SK-N-SH (cell line): Measurements from ENCODE around the gene CNTNAP1. TPM values are rescaled to one million over a fixed set of nuclear protein-coding genes. Genes with fewer than 3 reads are reported as not detected.

Source experiments
- CTCF ChIA-PET: fragments of 300-600, 350-600 bp; formaldehyde crosslinking; extraction: SDS; loops from one replicate; lab custom pipeline; 2021; lab: Yijun Ruan, JAX
- POLR2A ChIA-PET: fragments of 350-600 bp; sonication (Branson Sonifier 250); formaldehyde crosslinking; extraction: SDS; loops from one replicate; lab custom pipeline; 2020; ENCODE audit warnings: antibody characterized with exemption, inconsistent platforms; lab: Yijun Ruan, JAX
- DNase-seq: peaks from one replicate; pipeline ENCODE4 v3.0.0; 2012
- H2AFZ ChIP-seq: fragments of 200-600 bp; sonication (generic); 2 replicates; pipeline ENCODE4 v1.8.1; 2016; ENCODE audit warnings: antibody characterized with exemption, mild to moderate bottlenecking, low read depth
- H3F3A ChIP-seq: fragments of 200-600 bp; sonication (generic); replicated peaks from 2 replicates; pipeline ENCODE3; 2016; ENCODE audit warnings: antibody characterized with exemption, mild to moderate bottlenecking; ENCODE audit not compliant: insufficient read depth
- H3K27ac ChIP-seq, 2 experiments: fragments of 200-500 bp in 1 of 2; fragments of 200-600 bp in 1 of 2; sonication (Bioruptor generic) in 1 of 2; sonication (generic), shearing (Covaris generic) in 1 of 2; 2 replicates each; pipeline versions ENCODE4 v1.5.1 to v1.6.1; 2014 to 2016; ENCODE audit warnings: low read depth in 2 of 2, inconsistent platforms in 1 of 2, low read length in 1 of 2, mild to moderate bottlenecking in 1 of 2, mixed read lengths in 1 of 2
- H3K27me3 ChIP-seq: fragments of 200-600 bp; sonication (generic), shearing (Covaris generic); 2 replicates; pipeline ENCODE4 v1.6.1; 2016; ENCODE audit warnings: mixed run types; ENCODE audit not compliant: insufficient read depth
- H3K36me3 ChIP-seq, 2 experiments: fragments of 200-500 bp in 1 of 2; fragments of 200-600 bp in 1 of 2; sonication (Bioruptor generic) in 1 of 2; sonication (generic) in 1 of 2; replicated peaks in 1 of 2; 2 replicates each; pipeline versions ENCODE3 to v1.5.1; 2014 to 2016; ENCODE audit warnings: low read length in 1 of 2, mild to moderate bottlenecking in 1 of 2; ENCODE audit not compliant: insufficient read depth in 2 of 2, control insufficient read depth in 1 of 2
- H3K4me1 ChIP-seq, 2 experiments: fragments of 200-500 bp in 1 of 2; fragments of 200-600 bp in 1 of 2; sonication (Bioruptor generic) in 1 of 2; sonication (generic), shearing (Covaris generic) in 1 of 2; 2 replicates each; pipeline versions ENCODE4 v1.5.1 to v1.6.1; 2014 to 2016; ENCODE audit warnings: low read depth in 1 of 2, low read length in 1 of 2, mixed run types in 1 of 2; ENCODE audit not compliant: insufficient read depth in 2 of 2, control insufficient read depth in 1 of 2
- H3K4me2 ChIP-seq: fragments of 200-600 bp; sonication (generic), shearing (Covaris generic); 2 replicates; pipeline ENCODE4 v1.6.1; 2017; ENCODE audit warnings: mixed run types
- H3K4me3 ChIP-seq, 2 experiments: fragments of 200-500 bp in 1 of 2; fragments of 200-600 bp in 1 of 2; sonication (Bioruptor generic) in 1 of 2; sonication (generic), shearing (Covaris generic) in 1 of 2; 2 replicates each; pipeline versions ENCODE4 v1.5.1 to v1.8.1; 2014 to 2016; ENCODE audit warnings: low read depth in 2 of 2, inconsistent platforms in 1 of 2, low read length in 1 of 2, mild to moderate bottlenecking in 1 of 2, mixed read lengths in 1 of 2, moderate library complexity in 1 of 2
- H3K79me2 ChIP-seq: fragments of 200-600 bp; sonication (generic); 2 replicates; pipeline ENCODE4 v1.8.1; 2017; ENCODE audit warnings: mild to moderate bottlenecking; ENCODE audit not compliant: insufficient read depth
- H3K9ac ChIP-seq: fragments of 200-600 bp; sonication (generic); 2 replicates; pipeline ENCODE4 v1.6.1; 2017; ENCODE audit warnings: mixed run types
- H3K9me2 ChIP-seq: fragments of 200-600 bp; sonication (generic); 2 replicates; pipeline ENCODE4 v1.6.1; 2017; ENCODE audit warnings: mixed run types
- H3K9me3 ChIP-seq: fragments of 200-600 bp; sonication (generic); 2 replicates; pipeline ENCODE4 v1.6.1; 2017; ENCODE audit warnings: mixed run types, mild to moderate bottlenecking, moderate library complexity
- H4K20me1 ChIP-seq: fragments of 200-600 bp; sonication (generic); 2 replicates; pipeline ENCODE4 v1.6.1; 2017; ENCODE audit warnings: mild to moderate bottlenecking, mixed run types; ENCODE audit not compliant: insufficient read depth
- CHD2 ChIP-seq: fragments of 150-350 bp; IDR thresholded peaks from 2 replicates; pipeline ENCODE4 v1.6.1; 2018; ENCODE audit warnings: low read length; ENCODE audit not compliant: partially characterized antibody
- ELF1 ChIP-seq: IDR thresholded peaks from 2 replicates; pipeline ENCODE4 v1.4.0; 2012
- EP300 ChIP-seq, 2 experiments: IDR thresholded peaks; 2 replicates each; pipeline versions ENCODE4 v1.4.0 to v1.6.1; 2012; ENCODE audit warnings: borderline replicate concordance in 1 of 2, low read depth in 1 of 2, low read length in 1 of 2
- EZH2phosphoT487 ChIP-seq: fragments of 200-600 bp; sonication (generic); IDR thresholded peaks from 2 replicates; pipeline ENCODE4 v1.6.1; 2017; ENCODE audit warnings: low read depth, mixed run types, mild to moderate bottlenecking, antibody characterized with exemption, moderate library complexity, borderline replicate concordance
- FOSL2 ChIP-seq: IDR thresholded peaks from 2 replicates; pipeline ENCODE4 v1.4.0; 2012; ENCODE audit warnings: low read depth, mild to moderate bottlenecking, moderate library complexity, borderline replicate concordance
- FOXJ3 ChIP-seq: sonication (generic); formaldehyde crosslinking; IDR thresholded peaks from 2 replicates; pipeline ENCODE4 v1.5.1; 2020; ENCODE audit warnings: mild to moderate bottlenecking, missing genetic modification reagents
- JUND ChIP-seq: IDR thresholded peaks from 2 replicates; pipeline ENCODE4 v1.4.0; 2012
- MAX ChIP-seq: IDR thresholded peaks from 2 replicates; pipeline ENCODE4 v1.4.0; 2012; ENCODE audit warnings: low read depth
- MXI1 ChIP-seq: IDR thresholded peaks from 2 replicates; pipeline ENCODE4 v1.6.1; 2012; ENCODE audit warnings: mild to moderate bottlenecking, low read depth, low read length, improper control_type of control experiment
- NFIC ChIP-seq: IDR thresholded peaks from 2 replicates; pipeline ENCODE4 v1.4.0; 2012; ENCODE audit warnings: borderline replicate concordance
- NRF1 ChIP-seq: IDR thresholded peaks from 2 replicates; pipeline ENCODE4 v1.6.1; 2012; ENCODE audit warnings: low read depth, mild to moderate bottlenecking, low read length
- POLR2AphosphoS5 ChIP-seq: IDR thresholded peaks from 2 replicates; pipeline ENCODE4 v1.6.1; 2012; ENCODE audit warnings: low read depth, low read length
- RAD21 ChIP-seq: IDR thresholded peaks from 2 replicates; pipeline ENCODE4 v1.6.1; 2012; ENCODE audit warnings: mild to moderate bottlenecking, low read length
- RCOR1 ChIP-seq: fragments of 150-350 bp; IDR thresholded peaks from 2 replicates; pipeline ENCODE4 v1.6.1; 2017; ENCODE audit warnings: antibody characterized with exemption, low read length
- REST ChIP-seq: IDR thresholded peaks from 2 replicates; pipeline ENCODE4 v1.6.1; 2012; ENCODE audit warnings: mild to moderate bottlenecking, low read depth, low read length, moderate library complexity
- RFX5 ChIP-seq: IDR thresholded peaks from 2 replicates; pipeline ENCODE4 v1.6.1; 2012; ENCODE audit warnings: mild to moderate bottlenecking, improper control_type of control experiment, low read length
- TCF12 ChIP-seq: IDR thresholded peaks from 2 replicates; pipeline ENCODE4 v1.4.0; 2012
- TEAD4 ChIP-seq: IDR thresholded peaks from 2 replicates; pipeline ENCODE4 v1.4.0; 2012; ENCODE audit warnings: mild to moderate bottlenecking, borderline replicate concordance; ENCODE audit not compliant: insufficient read depth
- USF2 ChIP-seq: fragments of 150-350 bp; IDR thresholded peaks from 2 replicates; pipeline ENCODE4 v1.6.1; 2017; ENCODE audit warnings: antibody characterized with exemption, low read length, low read depth, borderline replicate concordance
- WGBS: methylation state at CpG from one replicate; pipeline ENCODE4 v1.1.6; 2017; ENCODE audit warnings: low lambda C conversion rate; 5-methylcytosine and 5-hydroxymethylcytosine counted together
- polyA plus RNA-seq, 3 experiments: library from polyadenylated mRNA; depleted of rRNA; stranded (reverse); fragments of >200 nt; gene quantifications; 2 replicates each; pipeline ENCODE4 v1.2.3, GENCODE V29; 2012
- TF ChIP-seq, protein P1 (sequence below): fragments of 200-600 bp; sonication (generic); IDR thresholded peaks from 2 replicates; pipeline ENCODE4 v1.6.1; 2017; ENCODE audit warnings: antibody characterized with exemption, mild to moderate bottlenecking, moderate library complexity
- TF ChIP-seq, protein P2 (sequence below): IDR thresholded peaks from 2 replicates; pipeline ENCODE4; 2012

CNTNAP1 gene
- polyA plus RNA-seq, 1 of the 3 experiments (the other 2 are of a cell fraction): 92.7 TPM

DNA sequence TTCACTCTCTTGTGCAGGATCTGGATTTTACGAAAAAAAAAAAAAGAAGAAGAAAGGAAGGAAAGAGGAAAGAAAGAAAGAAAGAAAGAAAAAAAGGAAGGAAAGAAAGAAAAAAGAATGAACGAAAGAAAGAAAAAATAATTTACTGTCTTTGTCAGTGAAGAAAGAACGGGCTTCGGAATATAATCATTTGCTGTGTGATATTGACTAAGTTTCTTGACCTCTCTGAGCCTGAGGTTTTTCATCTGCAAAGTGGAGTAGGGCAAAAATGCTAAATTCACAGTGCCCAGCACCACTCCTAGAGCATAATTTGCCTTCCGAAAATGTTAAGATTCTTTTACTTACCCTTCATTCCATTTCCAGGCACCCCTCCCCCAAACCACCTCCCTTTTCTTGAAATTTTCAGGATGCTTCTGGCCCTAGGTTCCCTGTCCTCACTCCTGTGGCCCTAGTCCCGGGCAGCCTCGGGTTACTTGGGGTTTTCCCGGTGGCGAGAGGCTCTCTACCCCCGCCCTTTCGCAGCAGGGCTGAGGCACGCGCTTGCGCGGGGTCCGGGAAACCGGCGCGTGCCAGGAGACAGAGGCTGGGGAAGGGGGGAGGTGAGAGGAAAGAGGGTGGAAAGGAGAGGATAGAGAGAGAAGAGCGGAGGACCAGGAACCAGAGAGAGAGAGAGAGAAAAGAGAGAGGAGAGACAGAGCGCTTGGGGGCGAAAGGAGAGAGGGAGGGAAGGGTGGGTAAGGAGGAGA is at the start of gene CNTNAP1 (continued):
- 0 out of 2 replicates have a peak, but pooled peaks have one; percentile 7 for TF ChIP-seq REST
- TF ChIP-seq FOXJ3: no peak
- TF ChIP-seq JUND: no peak
- no peak for TF ChIP-seq FOSL2
- 0 out of 2 replicates have a peak, but pooled peaks have one; percentile 20 for TF ChIP-seq TEAD4
- TF ChIP-seq NRF1: peak; percentile 89
- peak; percentile 79 for TF ChIP-seq MAX
- TF ChIP-seq POLR2AphosphoS5: peak; percentile 61; the same call in 1 of the 2 replicates
- TF ChIP-seq, protein P1, sequence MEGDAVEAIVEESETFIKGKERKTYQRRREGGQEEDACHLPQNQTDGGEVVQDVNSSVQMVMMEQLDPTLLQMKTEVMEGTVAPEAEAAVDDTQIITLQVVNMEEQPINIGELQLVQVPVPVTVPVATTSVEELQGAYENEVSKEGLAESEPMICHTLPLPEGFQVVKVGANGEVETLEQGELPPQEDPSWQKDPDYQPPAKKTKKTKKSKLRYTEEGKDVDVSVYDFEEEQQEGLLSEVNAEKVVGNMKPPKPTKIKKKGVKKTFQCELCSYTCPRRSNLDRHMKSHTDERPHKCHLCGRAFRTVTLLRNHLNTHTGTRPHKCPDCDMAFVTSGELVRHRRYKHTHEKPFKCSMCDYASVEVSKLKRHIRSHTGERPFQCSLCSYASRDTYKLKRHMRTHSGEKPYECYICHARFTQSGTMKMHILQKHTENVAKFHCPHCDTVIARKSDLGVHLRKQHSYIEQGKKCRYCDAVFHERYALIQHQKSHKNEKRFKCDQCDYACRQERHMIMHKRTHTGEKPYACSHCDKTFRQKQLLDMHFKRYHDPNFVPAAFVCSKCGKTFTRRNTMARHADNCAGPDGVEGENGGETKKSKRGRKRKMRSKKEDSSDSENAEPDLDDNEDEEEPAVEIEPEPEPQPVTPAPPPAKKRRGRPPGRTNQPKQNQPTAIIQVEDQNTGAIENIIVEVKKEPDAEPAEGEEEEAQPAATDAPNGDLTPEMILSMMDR: no peak
- TF ChIP-seq EP300 (IDR thresholded peaks at IDR 0.05; ENCODE audit: borderline replicate concordance in 1 of 2, low read depth in 1 of 2, low read length in 1 of 2): peak in 1 of 2 experiments; percentile 20; a peak in 1 of 4 replicates

DNA sequence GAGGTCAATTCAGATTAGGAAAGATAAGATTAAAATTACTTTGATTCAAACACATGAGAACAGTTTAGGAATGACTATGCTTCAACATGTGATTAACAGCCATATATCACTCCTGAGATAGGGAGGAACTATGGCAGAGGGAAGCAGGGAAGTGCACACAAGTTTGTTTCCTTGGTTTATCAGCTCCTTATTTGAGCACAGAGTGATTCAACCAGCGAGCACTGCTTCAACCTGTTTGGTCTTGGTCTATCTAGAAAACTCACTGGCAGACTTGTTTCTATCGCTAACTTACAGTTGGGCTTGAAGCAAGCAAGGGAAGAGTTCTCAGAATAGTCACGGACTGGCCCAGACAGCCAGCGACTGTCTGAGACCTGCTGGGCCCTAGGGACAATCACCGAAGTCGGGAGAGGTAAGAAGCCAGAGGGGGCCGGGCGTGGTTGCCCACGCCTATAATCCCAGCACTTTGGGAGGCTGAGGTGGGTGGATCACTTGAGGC is 49.3 kb upstream of the CNTNAP1 start:
- Histone ChIP-seq H4K20me1 (no peaks in the 10 kb centered on the region), H2AFZ (0 out of 2 replicates have a peak overlapping the region, but pooled peaks have one; percentile 25), H3K79me2 (no peaks in the 10 kb centered on the region), H3K4me2 (no peak overlapping the region), H3F3A (peaks cover 4% of the 10 kb centered on the region), H3K27ac (no peak overlapping the region), H3K27me3 (no peaks in the 10 kb centered on the region), H3K4me1 (no peaks in the 10 kb centered on the region), H3K4me3 (no peak overlapping the region), H3K36me3 (no peaks in the 10 kb centered on the region), H3K9me2 (no peaks in the 10 kb centered on the region), H3K9ac (no peak overlapping the region), H3K9me3 (no peaks in the 10 kb centered on the region)
- POLR2A ChIA-PET: no interaction called here
- no peak for DNase-seq
- CTCF ChIA-PET: interaction anchor here (1.1 kb wide), 1 partner anchor 48 kb away, joined by 3 read pairs; no protein-coding TSS in a partner anchor
- WGBS: 85% methylated on average over 9 of the region's 9 CpGs
- TF ChIP-seq MAX (no peak), CHD2 (no peak), RFX5 (no peak), EZH2phosphoT487 (no peak), POLR2AphosphoS5 (no peak), RAD21 (no peak), RCOR1 (no peak), NFIC (no peak), FOXJ3 (no peak), NRF1 (no peak), ELF1 (no peak), TCF12 (no peak), JUND (no peak), USF2 (no peak), MXI1 (no peak)
- TF ChIP-seq, protein P2, sequence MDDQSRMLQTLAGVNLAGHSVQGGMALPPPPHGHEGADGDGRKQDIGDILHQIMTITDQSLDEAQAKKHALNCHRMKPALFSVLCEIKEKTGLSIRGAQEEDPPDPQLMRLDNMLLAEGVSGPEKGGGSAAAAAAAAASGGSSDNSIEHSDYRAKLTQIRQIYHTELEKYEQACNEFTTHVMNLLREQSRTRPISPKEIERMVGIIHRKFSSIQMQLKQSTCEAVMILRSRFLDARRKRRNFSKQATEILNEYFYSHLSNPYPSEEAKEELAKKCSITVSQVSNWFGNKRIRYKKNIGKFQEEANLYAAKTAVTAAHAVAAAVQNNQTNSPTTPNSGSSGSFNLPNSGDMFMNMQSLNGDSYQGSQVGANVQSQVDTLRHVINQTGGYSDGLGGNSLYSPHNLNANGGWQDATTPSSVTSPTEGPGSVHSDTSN: no peak
